Cardiac muscle cell (in vitro differentiated cells and primary cell): ENCODE data around the gene THBS2. TPM values are rescaled to one million over a fixed set of nuclear protein-coding genes. Genes with fewer than 3 reads are reported as not detected.
A peak's percentile ranks its signal among the peaks of the same experiment; 100 is the strongest.
"Not testable (repeated sequence)": the region's sequence is repeated elsewhere in the genome, so short reads cannot be mapped to it uniquely, and the experiment has no call there.

Experiments used
- DNase-seq, 2 donors: peaks; one replicate each; pipeline versions ENCODE4 v3.0.0 to v3.0.0-alpha.2; 2010 to 2017; ENCODE audit warnings: low read depth in 1 of 2, low spot score in 1 of 2
- H3K27ac ChIP-seq: fragments of 200-600 bp; sonication (generic); 2 replicates; pipeline ENCODE4 v1.5.1; 2016
- H3K27me3 ChIP-seq: fragments of 200-600 bp; sonication (generic); 2 replicates; pipeline ENCODE4 v1.6.0; 2016; ENCODE audit warnings: control low read depth
- H3K36me3 ChIP-seq: fragments of 200-600 bp; sonication (generic); 2 replicates; pipeline ENCODE4 v1.5.1; 2016; ENCODE audit warnings: control low read depth
- H3K4me1 ChIP-seq: fragments of 200-600 bp; sonication (generic); 2 replicates; pipeline ENCODE4 v1.8.1; 2017; ENCODE audit warnings: low read depth, mild to moderate bottlenecking, mixed run types
- H3K4me3 ChIP-seq: fragments of 200-600 bp; sonication (generic); 2 replicates; pipeline ENCODE4 v1.5.1; 2016; ENCODE audit warnings: mild to moderate bottlenecking
- H3K9me3 ChIP-seq: fragments of 200-600 bp; sonication (generic); 2 replicates; pipeline ENCODE4 v1.5.1; 2017; ENCODE audit warnings: low read depth, mild to moderate bottlenecking, control low read depth
- polyA plus RNA-seq: library from polyadenylated mRNA; unstranded; fragments of >200 nt; fragmentation: Nextera tagmentation; extraction: Ambion mirVana; gene quantifications from 2 replicates; pipeline ENCODE4 v1.2.1, GENCODE V29; 2016
- total RNA-seq: library from RNA; depleted of rRNA; stranded (reverse); fragments of >200 nt; gene quantifications from 2 replicates; pipeline ENCODE4 v1.2.3, GENCODE V29; 2016
- TF ChIP-seq, protein P1 (sequence below): IDR thresholded peaks from 2 replicates; pipeline ENCODE4 v1.5.1; 2012; ENCODE audit warnings: low read depth, mild to moderate bottlenecking, low read length

THBS2 gene
- total and polyA plus RNA-seq, 2 experiments from 2014 or later, result 0.06 to 0.10 TPM

- H3K27me3 ChIP-seq, result no peaks in the 10 kb centered on the region
- no peak overlapping the region for H3K4me3 ChIP-seq
- no peak for DNase-seq
- TF ChIP-seq, protein P1, sequence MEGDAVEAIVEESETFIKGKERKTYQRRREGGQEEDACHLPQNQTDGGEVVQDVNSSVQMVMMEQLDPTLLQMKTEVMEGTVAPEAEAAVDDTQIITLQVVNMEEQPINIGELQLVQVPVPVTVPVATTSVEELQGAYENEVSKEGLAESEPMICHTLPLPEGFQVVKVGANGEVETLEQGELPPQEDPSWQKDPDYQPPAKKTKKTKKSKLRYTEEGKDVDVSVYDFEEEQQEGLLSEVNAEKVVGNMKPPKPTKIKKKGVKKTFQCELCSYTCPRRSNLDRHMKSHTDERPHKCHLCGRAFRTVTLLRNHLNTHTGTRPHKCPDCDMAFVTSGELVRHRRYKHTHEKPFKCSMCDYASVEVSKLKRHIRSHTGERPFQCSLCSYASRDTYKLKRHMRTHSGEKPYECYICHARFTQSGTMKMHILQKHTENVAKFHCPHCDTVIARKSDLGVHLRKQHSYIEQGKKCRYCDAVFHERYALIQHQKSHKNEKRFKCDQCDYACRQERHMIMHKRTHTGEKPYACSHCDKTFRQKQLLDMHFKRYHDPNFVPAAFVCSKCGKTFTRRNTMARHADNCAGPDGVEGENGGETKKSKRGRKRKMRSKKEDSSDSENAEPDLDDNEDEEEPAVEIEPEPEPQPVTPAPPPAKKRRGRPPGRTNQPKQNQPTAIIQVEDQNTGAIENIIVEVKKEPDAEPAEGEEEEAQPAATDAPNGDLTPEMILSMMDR, result no peak
- H3K27ac ChIP-seq, result no peak overlapping the region
- H3K36me3 ChIP-seq, result no peaks in the 10 kb centered on the region
- no peaks in the 10 kb centered on the region for H3K9me3 ChIP-seq
- H3K4me1 ChIP-seq, result no peaks in the 10 kb centered on the region
Observed at GRCh38 chr6:169266746-169267591, 13.3 kb upstream of the THBS2 start.

DNA sequence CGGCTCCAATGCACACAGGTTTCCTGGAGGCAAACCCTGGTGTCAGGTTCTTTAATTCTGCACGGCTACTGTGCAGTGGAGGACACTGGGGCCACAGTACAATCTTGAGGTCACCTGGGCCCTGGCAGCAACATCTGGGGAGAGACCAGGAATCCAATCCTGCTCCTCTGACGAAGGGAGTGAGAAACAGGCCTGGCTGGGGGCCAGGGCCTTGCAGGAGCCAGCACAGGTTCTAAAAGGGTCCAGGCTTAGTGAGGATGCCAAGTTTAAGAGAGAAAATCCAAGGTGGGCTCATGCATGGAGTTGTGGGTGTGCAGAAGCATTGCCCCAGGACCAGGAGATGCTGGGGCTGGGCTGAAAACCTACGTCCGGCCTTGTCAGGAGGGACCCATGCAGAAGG lies 12.6 kb upstream of the THBS2 start:
- no peaks in the 10 kb centered on the region for H3K36me3 ChIP-seq
- H3K4me1 ChIP-seq, result no peaks in the 10 kb centered on the region
- TF ChIP-seq, protein P1, result no peak
- DNase-seq, result no peak
- no peak overlapping the region for H3K27ac ChIP-seq
- no peaks in the 10 kb centered on the region for H3K27me3 ChIP-seq
- H3K9me3 ChIP-seq, result no peaks in the 10 kb centered on the region
- no peak overlapping the region for H3K4me3 ChIP-seq

DNA sequence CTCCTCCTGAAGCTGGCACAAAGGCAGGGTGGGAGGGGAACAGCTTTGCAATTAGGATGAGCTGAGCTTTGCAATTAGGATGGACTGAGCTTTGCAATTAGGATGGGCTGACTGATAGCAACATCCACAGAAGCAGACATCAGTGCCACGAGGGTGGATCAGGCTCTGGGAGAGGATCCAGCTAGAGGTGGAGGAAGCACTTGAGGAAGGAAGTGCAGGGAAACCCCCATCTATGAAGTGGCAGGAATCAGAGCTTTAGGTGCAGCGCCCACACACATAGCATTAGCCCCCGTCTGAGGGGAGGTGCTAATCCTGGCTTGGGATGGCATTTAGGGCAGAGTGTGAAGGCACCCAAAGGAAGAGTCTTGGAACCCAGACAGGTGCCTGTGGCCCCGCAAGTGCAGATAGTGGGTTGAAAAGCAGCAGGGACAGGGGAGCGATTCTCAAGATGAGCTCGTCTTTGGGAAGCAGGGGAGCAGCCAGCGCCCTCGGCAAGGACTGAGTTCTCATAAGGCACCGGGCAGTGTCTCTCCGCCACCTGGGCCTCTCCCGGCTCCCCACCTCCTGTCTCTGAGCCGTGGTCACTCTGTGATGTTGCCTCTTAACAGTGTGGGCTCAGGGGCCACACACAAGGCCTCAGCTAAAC lies 12.0 kb upstream of the THBS2 start:
- no peaks in the 10 kb centered on the region for H3K9me3 ChIP-seq
- no peak for DNase-seq
- H3K27me3 ChIP-seq, result no peaks in the 10 kb centered on the region
- no peak overlapping the region for H3K27ac ChIP-seq
- H3K4me1 ChIP-seq, result no peaks in the 10 kb centered on the region
- TF ChIP-seq, protein P1, result no peak
- H3K4me3 ChIP-seq, result no peak overlapping the region
- no peaks in the 10 kb centered on the region for H3K36me3 ChIP-seq

- no peaks in the 10 kb centered on the region for H3K27me3 ChIP-seq
- no peaks in the 10 kb centered on the region for H3K36me3 ChIP-seq
- no peak overlapping the region for H3K27ac ChIP-seq
- no peaks in the 10 kb centered on the region for H3K9me3 ChIP-seq
- DNase-seq, result peak in 1 of 2 donors; percentile 77
- TF ChIP-seq, protein P1, result no peak
- no peak overlapping the region for H3K4me3 ChIP-seq
- no peaks in the 10 kb centered on the region for H3K4me1 ChIP-seq
Observed at GRCh38 chr6:169263836-169264608, 10.4 kb upstream of the THBS2 start.

- no peaks in the 10 kb centered on the region for H3K4me1 ChIP-seq
- no peak overlapping the region for H3K27ac ChIP-seq
- TF ChIP-seq, protein P1, result no peak
- no peak overlapping the region for H3K4me3 ChIP-seq
- no peak for DNase-seq
- no peaks in the 10 kb centered on the region for H3K36me3 ChIP-seq
- no peaks in the 10 kb centered on the region for H3K9me3 ChIP-seq
- H3K27me3 ChIP-seq, result no peaks in the 10 kb centered on the region
Observed at GRCh38 chr6:169263374-169263773, 9.7 kb upstream of the THBS2 start.

- not testable (repeated sequence) for H3K9me3 ChIP-seq, H3K36me3 ChIP-seq, H3K4me1 ChIP-seq, DNase-seq, H3K27me3 ChIP-seq, H3K27ac ChIP-seq, H3K4me3 ChIP-seq
Observed at GRCh38 chr6:169262602-169263001, 9.0 kb upstream of the THBS2 start.
